ENCODE data around the gene MS4A15. TPM values are rescaled to one million over a fixed set of nuclear protein-coding genes. Genes with fewer than 3 reads are reported as not detected.

The MS4A15 gene
- total and polyA plus RNA-seq, 9 donors = 0.15 to 1.1 (median 0.33) TPM; not detected in 6

DNA sequence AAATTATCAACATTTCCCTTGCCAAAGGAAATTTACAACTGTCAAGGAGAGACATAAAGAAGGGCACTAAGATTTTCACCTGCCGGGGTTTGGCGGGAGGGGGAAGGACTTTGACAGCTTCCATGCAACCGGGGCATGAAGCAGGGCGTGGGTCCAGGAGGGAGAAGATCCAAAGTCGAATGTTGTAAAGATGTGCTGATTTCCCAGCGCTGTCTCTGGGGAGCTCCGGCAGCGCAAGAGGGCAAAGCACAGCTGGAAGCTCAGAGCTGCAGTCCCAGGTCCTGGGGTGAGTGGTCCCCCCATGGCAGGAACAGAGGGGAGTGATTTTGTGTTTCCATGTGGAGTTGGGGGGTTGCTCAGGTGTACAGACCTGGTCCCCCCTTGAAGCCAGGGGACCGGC is 28.5 kb downstream of the MS4A15 start, which contains the start of gene MS4A10:
TSS of gene MS4A10 (plus strand) at position 198 of the 400 bp plus-strand sequence. CDS start 5,003 bp downstream, outside the sequence.
- Histone ChIP-seq H3K36me3 (no peaks in the 10 kb centered on the region), H3K27me3 (no peaks in the 10 kb centered on the region), H3K9me3 (no peaks in the 10 kb centered on the region), H3K4me1 (ENCODE audit: insufficient read depth) (peaks cover 6% of the 10 kb centered on the region), H3K27ac (no peak within 1 kb of the TSS), H3K4me3 (no peak within 1 kb of the TSS)
- DNase-seq = no peak
- intact Hi-C loops (cut with DNase I) = loop anchor here in 1 of 4 donors (10.0 kb wide), 1 partner anchor 110 kb away; no protein-coding TSS in a partner anchor
- TF ChIP-seq POLR2A (IDR thresholded peaks at IDR 0.05) (no peak), EP300 (IDR thresholded peaks at IDR 0.05) (no peak)
- TF ChIP-seq, protein P1, sequence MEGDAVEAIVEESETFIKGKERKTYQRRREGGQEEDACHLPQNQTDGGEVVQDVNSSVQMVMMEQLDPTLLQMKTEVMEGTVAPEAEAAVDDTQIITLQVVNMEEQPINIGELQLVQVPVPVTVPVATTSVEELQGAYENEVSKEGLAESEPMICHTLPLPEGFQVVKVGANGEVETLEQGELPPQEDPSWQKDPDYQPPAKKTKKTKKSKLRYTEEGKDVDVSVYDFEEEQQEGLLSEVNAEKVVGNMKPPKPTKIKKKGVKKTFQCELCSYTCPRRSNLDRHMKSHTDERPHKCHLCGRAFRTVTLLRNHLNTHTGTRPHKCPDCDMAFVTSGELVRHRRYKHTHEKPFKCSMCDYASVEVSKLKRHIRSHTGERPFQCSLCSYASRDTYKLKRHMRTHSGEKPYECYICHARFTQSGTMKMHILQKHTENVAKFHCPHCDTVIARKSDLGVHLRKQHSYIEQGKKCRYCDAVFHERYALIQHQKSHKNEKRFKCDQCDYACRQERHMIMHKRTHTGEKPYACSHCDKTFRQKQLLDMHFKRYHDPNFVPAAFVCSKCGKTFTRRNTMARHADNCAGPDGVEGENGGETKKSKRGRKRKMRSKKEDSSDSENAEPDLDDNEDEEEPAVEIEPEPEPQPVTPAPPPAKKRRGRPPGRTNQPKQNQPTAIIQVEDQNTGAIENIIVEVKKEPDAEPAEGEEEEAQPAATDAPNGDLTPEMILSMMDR (IDR thresholded peaks at IDR 0.05) = no peak
- WGBS, 3 donors = 59 to 68% (median 62%) methylated on average over 9 of the region's 9 CpGs

DNA sequence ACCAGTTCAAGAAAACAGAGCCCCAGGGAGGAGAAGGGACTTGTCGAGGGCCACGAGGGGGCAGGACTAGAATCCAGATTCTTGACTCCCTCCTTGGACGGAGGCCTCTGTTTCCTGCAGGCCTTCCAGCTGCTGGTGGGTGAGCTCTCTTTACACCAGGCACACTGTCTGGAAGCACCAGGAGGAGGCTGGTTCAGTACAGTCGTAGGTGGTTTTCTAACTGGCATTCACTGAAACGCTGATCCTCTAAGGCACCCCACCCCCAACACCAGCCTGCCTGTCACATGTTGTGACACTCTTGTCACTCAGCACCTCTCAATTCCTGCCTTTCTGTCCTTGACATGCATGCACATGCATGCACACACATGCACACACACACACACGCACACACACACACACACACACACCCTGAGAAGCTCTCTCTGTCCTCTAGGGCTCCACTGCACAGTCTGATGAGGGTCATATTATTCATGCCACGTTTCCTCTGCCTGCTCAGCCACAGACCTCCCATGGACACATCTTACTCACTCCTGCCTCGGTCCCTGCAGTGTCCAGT is 29.2 kb downstream of the MS4A15 start:
- H3K36me3 ChIP-seq = no peaks in the 10 kb centered on the region
- intact Hi-C loops (cut with DNase I) = loop anchor here in 1 of 4 donors (10.0 kb wide), 1 partner anchor 109 kb away; no protein-coding TSS in a partner anchor
- no peaks in the 10 kb centered on the region for H3K9me3 ChIP-seq
- no peak for DNase-seq
- peaks cover 6% of the 10 kb centered on the region for H3K4me1 ChIP-seq (ENCODE audit: insufficient read depth)
- H3K27me3 ChIP-seq = no peaks in the 10 kb centered on the region
- H3K4me3 ChIP-seq = no peak overlapping the region
- 46 to 53% (median 51%) methylated on average over 8 of the region's 8 CpGs for WGBS, 3 donors
- no peak overlapping the region for H3K27ac ChIP-seq
- TF ChIP-seq, protein P1 (IDR thresholded peaks at IDR 0.05) = no peak
- TF ChIP-seq EP300 (IDR thresholded peaks at IDR 0.05) = no peak
- no peak for TF ChIP-seq POLR2A (IDR thresholded peaks at IDR 0.05)

DNA sequence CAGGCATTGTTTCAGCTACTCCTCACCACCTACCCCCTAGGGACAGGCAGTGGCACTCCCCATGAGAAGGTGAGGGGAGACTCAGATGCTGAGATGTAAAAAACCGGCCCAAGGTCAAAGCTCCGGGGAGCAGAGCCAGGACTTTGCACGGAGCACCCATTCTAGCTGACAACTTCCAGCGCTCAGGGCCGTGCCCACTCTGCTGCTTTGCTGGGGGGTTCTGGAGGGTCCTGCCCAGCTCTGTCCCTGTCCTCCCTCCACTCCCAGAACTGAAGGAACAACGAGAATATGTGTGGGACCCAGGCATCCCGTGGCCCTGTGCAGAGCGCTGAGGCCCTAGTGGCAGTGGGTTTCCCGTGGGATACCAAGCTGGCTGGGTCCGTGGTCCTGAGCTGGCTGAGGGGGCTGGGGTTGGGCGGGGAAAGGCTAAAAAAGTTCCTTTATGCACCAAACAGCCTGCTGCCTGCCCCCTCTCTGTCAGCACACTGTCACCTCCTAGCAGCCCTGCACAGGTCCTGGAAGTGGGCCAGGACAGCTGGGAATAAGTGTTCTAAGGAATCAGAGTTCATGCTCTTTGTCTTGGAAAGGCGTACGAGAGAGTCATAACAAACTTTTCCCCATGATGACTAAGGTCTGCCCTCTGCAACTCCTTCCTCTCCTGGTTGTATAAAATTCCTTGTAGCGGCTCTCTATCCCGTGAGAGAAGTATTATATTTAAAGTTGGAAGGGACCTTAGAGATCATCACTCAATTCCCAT is 30.3 kb downstream of the MS4A15 start:
- Histone ChIP-seq H3K27ac (no peak overlapping the region), H3K36me3 (no peaks in the 10 kb centered on the region), H3K4me1 (ENCODE audit: insufficient read depth) (peaks cover 6% of the 10 kb centered on the region), H3K9me3 (no peaks in the 10 kb centered on the region), H3K27me3 (no peaks in the 10 kb centered on the region), H3K4me3 (no peak overlapping the region)
- peak; percentile 69 to 90 (median 82) for DNase-seq
- intact Hi-C loops (cut with DNase I) = loop anchor here in 1 of 4 donors (10.0 kb wide), 1 partner anchor 108 kb away; no protein-coding TSS in a partner anchor
- 13 to 25% (median 14%) methylated on average over 15 of the region's 15 CpGs for WGBS, 3 donors
- TF ChIP-seq POLR2A (IDR thresholded peaks at IDR 0.05) (no peak), EP300 (IDR thresholded peaks at IDR 0.05) (no peak)
- TF ChIP-seq, protein P1 (IDR thresholded peaks at IDR 0.05) = no peak

DNA sequence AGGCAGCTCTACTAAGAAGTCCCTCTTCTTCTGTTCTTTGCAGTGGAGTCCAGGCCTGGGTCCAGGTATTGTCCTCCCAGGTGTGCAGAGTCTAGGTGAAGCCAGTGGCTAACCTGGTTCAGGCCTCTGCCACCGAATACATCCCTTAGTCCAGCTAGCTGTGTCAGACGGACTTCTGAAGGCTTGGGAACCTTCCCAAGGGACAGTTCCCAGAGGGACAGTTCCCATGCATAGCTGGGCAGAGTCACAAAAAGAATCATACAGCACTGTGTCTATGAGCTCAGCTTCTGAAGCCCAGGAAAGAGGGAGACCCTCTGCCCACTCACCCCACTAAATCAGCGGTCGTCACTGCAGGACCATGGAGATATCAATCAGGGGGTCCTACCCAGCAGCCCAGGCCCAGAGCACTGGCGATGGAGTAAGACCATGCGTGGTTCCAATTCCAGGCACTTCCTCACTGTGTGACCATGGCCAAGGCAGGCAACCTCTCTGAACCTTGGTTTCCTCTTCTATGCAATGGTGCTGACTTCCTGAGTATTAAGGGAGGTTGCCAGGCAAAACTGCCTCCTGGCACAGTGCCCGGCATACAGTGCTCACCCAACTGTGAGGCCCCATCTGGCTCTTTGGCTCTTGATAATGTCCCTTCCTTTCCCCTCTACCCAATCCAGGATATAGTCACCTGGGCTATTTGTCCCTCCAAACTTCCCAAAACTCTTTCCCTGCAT is 31.9 kb downstream of the MS4A15 start:
- TF ChIP-seq, protein P1 (IDR thresholded peaks at IDR 0.05) = no peak
- TF ChIP-seq POLR2A (IDR thresholded peaks at IDR 0.05) (no peak), EP300 (IDR thresholded peaks at IDR 0.05) (no peak)

More for the DNA sequence above, 31.9 kb downstream of the MS4A15 start:
- H3K36me3 ChIP-seq = no peaks in the 10 kb centered on the region
- DNase-seq = no peak
- H3K4me3 ChIP-seq = no peak overlapping the region
- peaks cover 6% of the 10 kb centered on the region for H3K4me1 ChIP-seq (ENCODE audit: insufficient read depth)
- no peaks in the 10 kb centered on the region for H3K9me3 ChIP-seq
- no peaks in the 10 kb centered on the region for H3K27me3 ChIP-seq
- 78 to 83% (median 82%) methylated on average over 7 of the region's 7 CpGs for WGBS, 3 donors
- intact Hi-C loops (cut with DNase I) = loop anchor here in 1 of 4 donors (10.0 kb wide), 1 partner anchor 106 kb away; no protein-coding TSS in a partner anchor
- no peak overlapping the region for H3K27ac ChIP-seq

Data from ovary (tissue), 9 donors.